ENCODE data around the gene APIP. TPM values are rescaled to one million over a fixed set of nuclear protein-coding genes. Genes with fewer than 3 reads are reported as not detected.

The APIP gene
- total RNA-seq, 1 donor from 2014 or later = 23.5 TPM

DNA sequence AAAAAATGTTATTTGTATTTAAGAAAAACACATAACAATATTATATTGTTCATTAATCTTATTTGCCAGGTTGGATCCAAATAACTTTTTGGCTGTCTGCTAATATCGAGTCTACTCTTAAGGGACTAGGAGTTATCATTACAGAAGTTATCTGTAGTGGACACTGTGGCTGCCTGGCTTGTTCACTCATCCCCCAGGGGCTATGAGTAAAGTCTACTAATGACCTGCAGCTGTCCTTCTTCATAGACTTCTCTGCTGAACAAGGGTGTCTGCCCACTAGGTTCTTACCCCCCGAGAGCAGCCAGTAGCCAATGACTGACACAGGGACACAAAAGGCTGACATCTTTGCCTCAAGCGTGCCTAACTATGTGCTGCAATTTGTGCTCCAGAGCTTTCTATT lies 69.7 kb downstream of the APIP start:
- H3K4me1 Mint-ChIP-seq (ENCODE audit: low read depth) = peaks cover 2% of the 10 kb centered on the region
- H3K4me3 Mint-ChIP-seq (ENCODE audit: low read depth) = no peak overlapping the region
- TF ChIP-seq, protein P1, sequence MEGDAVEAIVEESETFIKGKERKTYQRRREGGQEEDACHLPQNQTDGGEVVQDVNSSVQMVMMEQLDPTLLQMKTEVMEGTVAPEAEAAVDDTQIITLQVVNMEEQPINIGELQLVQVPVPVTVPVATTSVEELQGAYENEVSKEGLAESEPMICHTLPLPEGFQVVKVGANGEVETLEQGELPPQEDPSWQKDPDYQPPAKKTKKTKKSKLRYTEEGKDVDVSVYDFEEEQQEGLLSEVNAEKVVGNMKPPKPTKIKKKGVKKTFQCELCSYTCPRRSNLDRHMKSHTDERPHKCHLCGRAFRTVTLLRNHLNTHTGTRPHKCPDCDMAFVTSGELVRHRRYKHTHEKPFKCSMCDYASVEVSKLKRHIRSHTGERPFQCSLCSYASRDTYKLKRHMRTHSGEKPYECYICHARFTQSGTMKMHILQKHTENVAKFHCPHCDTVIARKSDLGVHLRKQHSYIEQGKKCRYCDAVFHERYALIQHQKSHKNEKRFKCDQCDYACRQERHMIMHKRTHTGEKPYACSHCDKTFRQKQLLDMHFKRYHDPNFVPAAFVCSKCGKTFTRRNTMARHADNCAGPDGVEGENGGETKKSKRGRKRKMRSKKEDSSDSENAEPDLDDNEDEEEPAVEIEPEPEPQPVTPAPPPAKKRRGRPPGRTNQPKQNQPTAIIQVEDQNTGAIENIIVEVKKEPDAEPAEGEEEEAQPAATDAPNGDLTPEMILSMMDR (IDR thresholded peaks at IDR 0.05; ENCODE audit: unreplicated experiment) = no peak
- no peaks in the 10 kb centered on the region for H3K27me3 Mint-ChIP-seq
- no peak for DNase-seq (ENCODE audit: low spot score, unreplicated experiment)
- peaks cover 8% of the 10 kb centered on the region for H3K36me3 Mint-ChIP-seq (ENCODE audit: insufficient read depth)
- peaks cover 2% of the 10 kb centered on the region for H3K9me3 Mint-ChIP-seq (ENCODE audit: low read depth)
- no peak overlapping the region for H3K27ac Mint-ChIP-seq

DNA sequence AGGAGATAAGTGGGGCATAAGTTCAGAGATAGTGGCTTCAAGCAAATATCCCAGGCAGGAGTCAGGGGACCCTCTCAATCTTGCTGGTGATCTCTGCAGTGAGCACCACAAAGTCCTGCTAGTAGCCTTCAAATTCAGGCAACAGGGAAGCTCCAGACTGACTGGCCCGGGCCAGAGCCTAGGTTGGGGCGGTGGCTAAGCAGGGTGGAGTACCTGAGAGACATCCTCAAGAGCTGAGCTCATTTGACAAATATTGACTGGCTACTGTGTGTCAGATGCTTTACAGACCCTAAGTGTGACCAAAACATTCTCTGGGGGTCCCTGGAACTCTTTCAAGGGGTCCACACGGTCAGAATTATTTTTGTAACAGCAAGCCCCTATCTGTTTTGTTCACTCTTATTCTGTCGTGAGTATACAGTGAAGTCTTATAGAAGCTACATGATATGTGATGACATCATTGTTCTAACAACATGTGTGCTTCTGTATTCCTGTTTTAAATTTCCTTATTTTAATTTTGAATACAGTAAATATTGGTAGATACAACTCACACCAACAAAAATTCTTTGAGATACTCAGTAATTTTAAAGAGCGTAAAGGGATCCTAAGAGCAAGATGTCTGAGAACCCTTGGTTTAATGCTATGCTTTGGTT lies 71.6 kb downstream of the APIP start:
- no peak for DNase-seq (ENCODE audit: low spot score, unreplicated experiment)
- TF ChIP-seq, protein P1 (IDR thresholded peaks at IDR 0.05; ENCODE audit: unreplicated experiment) = no peak

DNA sequence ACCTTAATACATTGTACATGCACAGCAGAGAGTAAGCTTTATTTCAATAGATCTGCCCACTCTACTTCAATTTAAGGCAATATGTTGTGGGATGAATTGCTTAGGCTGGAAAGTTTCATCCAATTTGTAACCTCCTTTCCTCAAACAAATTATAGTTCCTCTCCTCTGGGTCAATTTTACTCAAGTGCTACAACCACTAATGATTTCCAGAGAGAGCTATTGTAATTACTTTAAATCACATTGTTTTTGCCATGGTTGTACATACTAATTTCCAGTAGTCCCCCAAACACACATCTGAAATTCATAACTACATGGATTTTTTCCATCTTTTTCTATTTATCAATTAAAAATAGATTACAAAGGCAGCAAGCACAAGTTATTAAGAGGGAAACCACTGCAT lies 72.9 kb downstream of the APIP start:
- Mint-ChIP-seq H3K27ac (no peak overlapping the region), H3K27me3 (no peaks in the 10 kb centered on the region), H3K9me3 (ENCODE audit: low read depth) (no peaks in the 10 kb centered on the region), H3K4me1 (ENCODE audit: low read depth) (no peaks in the 10 kb centered on the region), H3K4me3 (ENCODE audit: low read depth) (no peak overlapping the region), H3K36me3 (ENCODE audit: insufficient read depth) (peaks cover 4% of the 10 kb centered on the region)
- DNase-seq (ENCODE audit: low spot score, unreplicated experiment) = no peak
- TF ChIP-seq, protein P1 (IDR thresholded peaks at IDR 0.05; ENCODE audit: unreplicated experiment) = no peak

More for the DNA sequence above, 71.6 kb downstream of the APIP start:
- Mint-ChIP-seq H3K27ac (no peak overlapping the region), H3K9me3 (ENCODE audit: low read depth) (no peaks in the 10 kb centered on the region), H3K4me1 (ENCODE audit: low read depth) (no peaks in the 10 kb centered on the region), H3K4me3 (ENCODE audit: low read depth) (no peak overlapping the region), H3K36me3 (ENCODE audit: insufficient read depth) (peaks cover 6% of the 10 kb centered on the region), H3K27me3 (no peaks in the 10 kb centered on the region)

DNA sequence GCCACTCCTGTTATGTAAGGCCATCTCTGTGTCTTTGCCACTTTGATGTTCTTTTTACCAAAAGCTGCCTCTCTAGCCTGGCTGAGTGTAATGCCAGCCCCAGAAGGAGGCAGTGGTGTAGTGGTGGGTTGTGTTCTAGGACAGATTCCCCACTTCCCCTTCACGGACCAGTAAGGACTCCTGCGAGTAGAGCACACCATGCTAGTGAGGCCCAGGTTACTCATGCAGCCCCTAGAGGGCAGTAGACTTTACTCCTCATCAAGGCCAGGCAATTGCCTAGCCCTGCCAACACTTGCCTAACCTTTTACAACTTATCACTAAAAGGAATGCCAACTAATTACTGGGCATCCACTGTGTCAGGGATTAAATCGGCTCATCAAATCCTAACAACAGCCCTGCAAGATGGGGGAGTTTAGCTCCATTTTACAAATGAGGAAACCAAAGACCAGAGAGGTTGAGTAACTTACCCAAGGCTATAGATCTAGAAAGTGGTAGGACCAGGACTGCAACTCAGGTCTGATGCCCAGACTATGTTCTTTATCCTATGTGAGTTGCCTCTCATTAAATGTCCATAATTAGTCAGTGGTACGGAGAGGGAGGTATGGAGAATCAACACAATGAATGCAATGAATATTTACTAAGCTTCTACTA lies 75.3 kb downstream of the APIP start:
- no peaks in the 10 kb centered on the region for H3K27me3 Mint-ChIP-seq
- DNase-seq (ENCODE audit: low spot score, unreplicated experiment) = no peak
- H3K36me3 Mint-ChIP-seq (ENCODE audit: insufficient read depth) = peaks cover 1% of the 10 kb centered on the region
- no peaks in the 10 kb centered on the region for H3K9me3 Mint-ChIP-seq (ENCODE audit: low read depth)
- TF ChIP-seq, protein P1 (IDR thresholded peaks at IDR 0.05; ENCODE audit: unreplicated experiment) = peak; percentile 36
- peak overlapping the region; percentile 44 for H3K27ac Mint-ChIP-seq
- peaks cover 6% of the 10 kb centered on the region for H3K4me1 Mint-ChIP-seq (ENCODE audit: low read depth)
- H3K4me3 Mint-ChIP-seq (ENCODE audit: low read depth) = no peak overlapping the region

DNA sequence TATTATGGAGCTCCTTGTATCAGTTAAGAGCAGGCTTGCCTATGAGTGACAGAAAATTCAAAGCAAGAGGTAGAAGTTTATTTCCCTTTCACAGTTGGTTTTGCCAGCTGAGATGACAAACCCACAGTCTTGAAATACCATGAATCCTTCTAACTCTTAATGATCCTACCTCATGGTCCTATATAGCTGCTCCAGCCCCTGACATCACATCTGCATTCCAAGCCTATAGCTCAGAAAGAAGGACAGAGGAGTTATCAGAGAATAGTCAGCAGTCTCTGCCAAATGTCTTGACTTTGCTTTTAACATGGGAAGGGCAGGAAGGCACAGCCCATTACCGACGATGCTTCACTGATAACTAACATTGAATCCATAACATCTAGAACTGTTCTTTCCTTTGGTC lies 76.2 kb downstream of the APIP start:
- Mint-ChIP-seq H3K27ac (no peak overlapping the region), H3K9me3 (ENCODE audit: low read depth) (no peaks in the 10 kb centered on the region)

More for the DNA sequence above, 76.2 kb downstream of the APIP start:
- peaks cover 6% of the 10 kb centered on the region for H3K4me1 Mint-ChIP-seq (ENCODE audit: low read depth)
- TF ChIP-seq, protein P1 (IDR thresholded peaks at IDR 0.05; ENCODE audit: unreplicated experiment) = no peak
- H3K36me3 Mint-ChIP-seq (ENCODE audit: insufficient read depth) = peaks cover 2% of the 10 kb centered on the region
- no peak for DNase-seq (ENCODE audit: low spot score, unreplicated experiment)
- no peaks in the 10 kb centered on the region for H3K27me3 Mint-ChIP-seq
- H3K4me3 Mint-ChIP-seq (ENCODE audit: low read depth) = no peak overlapping the region

Data from progenitor cell of endocrine pancreas (in vitro differentiated cells).